ENCODE measurements around the gene FREM1. TPM values are rescaled to one million over a fixed set of nuclear protein-coding genes. Genes with fewer than 3 reads are reported as not detected.

Gene FREM1
- total RNA-seq, 4 donors from 2014 or later: 1.3 to 5.0 (median 2.2) TPM

DNA sequence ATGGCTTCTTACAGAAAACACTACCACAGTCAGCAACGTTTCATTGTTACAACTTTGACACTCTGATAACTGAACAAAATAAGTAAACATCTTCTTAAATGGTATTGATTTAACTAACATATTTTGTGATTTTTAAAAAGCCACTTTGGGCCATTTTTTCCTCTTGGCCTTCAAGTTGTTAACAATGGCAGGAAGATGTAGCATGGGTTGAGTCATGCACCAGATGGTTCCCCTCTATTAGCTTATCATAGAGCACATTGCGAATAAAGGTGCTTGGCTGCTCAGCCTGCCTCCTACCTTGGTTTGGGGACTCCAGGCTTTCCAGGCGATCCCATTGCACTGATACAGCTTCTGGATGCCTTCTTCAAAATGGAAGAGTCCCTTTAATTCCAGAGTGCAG lies 163.6 kb downstream of the FREM1 start:
- ATAC-seq (ENCODE audit: low FRiP score) (no peak), DNase-seq (ENCODE audit: low spot score) (no peak)
- TF ChIP-seq, protein P1, sequence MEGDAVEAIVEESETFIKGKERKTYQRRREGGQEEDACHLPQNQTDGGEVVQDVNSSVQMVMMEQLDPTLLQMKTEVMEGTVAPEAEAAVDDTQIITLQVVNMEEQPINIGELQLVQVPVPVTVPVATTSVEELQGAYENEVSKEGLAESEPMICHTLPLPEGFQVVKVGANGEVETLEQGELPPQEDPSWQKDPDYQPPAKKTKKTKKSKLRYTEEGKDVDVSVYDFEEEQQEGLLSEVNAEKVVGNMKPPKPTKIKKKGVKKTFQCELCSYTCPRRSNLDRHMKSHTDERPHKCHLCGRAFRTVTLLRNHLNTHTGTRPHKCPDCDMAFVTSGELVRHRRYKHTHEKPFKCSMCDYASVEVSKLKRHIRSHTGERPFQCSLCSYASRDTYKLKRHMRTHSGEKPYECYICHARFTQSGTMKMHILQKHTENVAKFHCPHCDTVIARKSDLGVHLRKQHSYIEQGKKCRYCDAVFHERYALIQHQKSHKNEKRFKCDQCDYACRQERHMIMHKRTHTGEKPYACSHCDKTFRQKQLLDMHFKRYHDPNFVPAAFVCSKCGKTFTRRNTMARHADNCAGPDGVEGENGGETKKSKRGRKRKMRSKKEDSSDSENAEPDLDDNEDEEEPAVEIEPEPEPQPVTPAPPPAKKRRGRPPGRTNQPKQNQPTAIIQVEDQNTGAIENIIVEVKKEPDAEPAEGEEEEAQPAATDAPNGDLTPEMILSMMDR (IDR thresholded peaks at IDR 0.05): no peak

DNA sequence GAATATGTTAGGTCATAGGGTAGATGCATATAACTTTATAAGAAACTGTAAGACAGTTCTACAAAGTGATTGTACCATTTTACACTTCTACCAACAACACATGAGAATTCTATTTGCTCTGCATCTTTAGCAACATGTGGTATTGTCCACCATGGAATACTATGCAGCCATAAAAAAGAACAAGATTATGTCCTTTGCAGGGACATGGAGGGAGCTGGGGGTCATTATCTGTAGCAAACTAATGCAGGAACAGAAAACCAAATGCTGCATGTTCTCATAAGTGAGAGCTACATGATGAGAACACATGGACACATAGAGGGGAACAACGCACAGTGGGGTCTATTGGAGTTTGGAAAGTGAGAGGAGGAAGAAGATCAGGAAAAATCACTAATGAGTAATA lies 165.5 kb downstream of the FREM1 start:
- TF ChIP-seq, protein P1 (IDR thresholded peaks at IDR 0.05): no peak
- ATAC-seq (ENCODE audit: low FRiP score) (no peak), DNase-seq (ENCODE audit: low spot score) (no peak)

DNA sequence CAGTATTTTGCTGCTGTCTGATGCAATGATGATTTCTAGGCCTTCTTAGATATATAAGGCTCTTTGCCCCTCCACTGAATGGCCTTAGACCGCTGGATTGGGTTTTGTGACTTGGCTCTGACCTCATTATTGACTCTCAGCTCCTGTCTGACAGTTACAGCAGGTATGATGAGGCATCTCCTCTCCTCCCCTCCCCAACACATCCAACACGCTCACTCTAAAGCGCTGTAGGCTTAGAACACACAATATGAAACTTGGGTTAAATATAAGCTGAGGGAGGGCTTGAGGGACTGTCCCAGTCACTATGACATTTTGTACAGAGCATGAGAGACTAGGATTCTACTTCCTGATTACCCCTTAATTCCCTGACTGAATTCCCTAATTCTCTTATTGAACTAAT lies 168.9 kb downstream of the FREM1 start:
- ATAC-seq (ENCODE audit: low FRiP score): no peak
- TF ChIP-seq, protein P1 (IDR thresholded peaks at IDR 0.05): no peak
- no peak for DNase-seq (ENCODE audit: low spot score)

DNA sequence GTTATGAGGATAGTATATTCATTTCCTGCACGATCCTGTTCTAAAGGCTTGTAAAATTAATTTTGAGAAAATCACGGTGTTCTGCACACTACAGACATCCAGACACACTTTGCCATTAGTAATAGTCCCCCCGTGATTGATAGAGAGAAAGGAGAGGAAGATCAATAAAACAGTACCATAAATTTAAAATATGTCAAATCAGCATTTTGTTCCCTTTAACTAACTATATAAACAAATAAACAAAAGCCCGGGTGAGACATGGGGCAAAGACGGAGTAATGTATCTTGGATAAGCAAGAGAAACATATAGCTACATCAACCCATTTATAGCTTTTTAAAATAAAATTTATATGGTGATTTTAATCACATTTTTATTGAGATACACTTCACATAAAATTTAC lies 177.1 kb downstream of the FREM1 start:
- TF ChIP-seq, protein P1 (IDR thresholded peaks at IDR 0.05): no peak
- no peak for DNase-seq (ENCODE audit: low spot score)
- no peak for ATAC-seq (ENCODE audit: low FRiP score)

DNA sequence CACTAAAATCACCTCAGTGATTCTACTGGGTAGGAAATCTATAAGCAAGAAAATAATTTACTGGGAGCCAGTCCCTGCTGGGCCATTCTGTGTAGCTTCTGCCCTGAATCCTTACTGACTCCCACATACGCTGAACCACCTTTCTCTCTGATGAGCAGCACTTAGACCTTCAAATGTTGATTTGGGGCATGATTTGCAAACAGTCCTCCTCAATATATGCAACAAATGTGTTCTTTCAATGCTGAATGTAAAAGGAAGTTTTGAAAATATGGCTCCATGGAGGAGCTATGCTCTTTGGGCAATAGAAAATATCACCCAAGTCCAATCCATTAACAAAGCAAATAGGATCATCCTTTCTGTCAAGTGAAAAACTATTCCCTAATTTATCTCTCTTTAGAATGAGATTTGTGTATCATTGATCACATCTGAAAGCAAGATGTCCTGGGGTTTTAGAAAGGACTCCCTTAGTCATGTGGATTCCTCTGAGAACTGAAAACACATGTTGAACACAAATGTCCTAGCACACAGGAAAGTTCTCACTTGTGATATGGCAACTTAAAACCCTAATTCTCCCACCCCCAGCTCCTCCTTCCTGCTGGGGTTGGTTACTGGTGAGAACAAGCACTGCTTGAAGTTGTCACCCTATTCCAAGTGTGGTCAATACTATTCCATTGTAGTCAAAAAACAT lies 178.8 kb downstream of the FREM1 start:
- ATAC-seq (ENCODE audit: low FRiP score): no peak

DNA sequence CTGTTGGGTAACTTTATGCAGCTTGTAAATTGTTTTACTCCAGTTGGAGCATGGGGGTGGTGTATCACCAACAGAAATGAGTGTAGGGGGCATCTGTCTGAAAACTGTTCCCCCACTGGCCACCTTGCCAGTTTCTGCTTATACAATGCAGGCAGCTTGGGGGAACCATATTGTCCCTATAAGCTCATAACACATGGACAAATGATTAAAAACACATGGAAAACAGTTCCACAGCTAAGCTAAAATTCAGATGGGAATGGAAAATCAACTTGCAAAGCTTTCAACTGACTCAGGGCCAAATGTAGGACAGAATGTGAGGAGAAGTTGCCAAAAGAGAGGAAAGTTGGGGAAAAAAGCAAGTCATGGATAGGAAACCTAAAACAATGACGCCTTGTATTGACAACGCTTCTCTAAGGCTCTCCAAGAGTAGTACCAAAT lies 179.7 kb downstream of the FREM1 start:
- DNase-seq (ENCODE audit: low spot score): no peak
- TF ChIP-seq, protein P1 (IDR thresholded peaks at IDR 0.05): no peak
- ATAC-seq (ENCODE audit: low FRiP score): no peak

More for the DNA sequence above, 178.8 kb downstream of the FREM1 start:
- DNase-seq (ENCODE audit: low spot score): no peak
- TF ChIP-seq, protein P1 (IDR thresholded peaks at IDR 0.05): no peak

DNA sequence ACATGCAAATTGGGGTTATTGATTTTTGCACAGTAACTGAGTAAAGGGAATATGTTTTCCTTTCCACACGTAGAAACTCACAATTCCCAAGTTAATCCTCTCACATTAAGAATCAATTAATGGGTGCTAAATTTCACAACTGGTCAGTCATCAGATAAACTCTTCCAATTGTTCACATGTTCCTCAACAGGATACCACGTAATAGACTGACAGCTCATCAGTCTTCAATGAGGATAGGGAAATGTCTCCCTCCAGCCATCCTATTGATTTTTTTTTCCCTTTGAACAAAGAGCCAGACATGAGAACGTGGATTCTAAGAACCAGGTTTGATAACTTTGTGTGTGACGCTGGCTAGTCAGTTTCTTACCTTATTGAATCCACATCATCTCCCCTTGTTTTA lies 186.9 kb downstream of the FREM1 start:
- TF ChIP-seq, protein P1 (IDR thresholded peaks at IDR 0.05): no peak
- no peak for ATAC-seq (ENCODE audit: low FRiP score)
- no peak for DNase-seq (ENCODE audit: low spot score)
